ENCODE measurements around the gene MBNL2. TPM values are rescaled to one million over a fixed set of nuclear protein-coding genes. Genes with fewer than 3 reads are reported as not detected.
A peak's percentile ranks its signal among the peaks of the same experiment; 100 is the strongest.

The MBNL2 gene
- total RNA-seq, 2 experiments from 2014 or later, result 15.8 to 16.1 TPM

DNA sequence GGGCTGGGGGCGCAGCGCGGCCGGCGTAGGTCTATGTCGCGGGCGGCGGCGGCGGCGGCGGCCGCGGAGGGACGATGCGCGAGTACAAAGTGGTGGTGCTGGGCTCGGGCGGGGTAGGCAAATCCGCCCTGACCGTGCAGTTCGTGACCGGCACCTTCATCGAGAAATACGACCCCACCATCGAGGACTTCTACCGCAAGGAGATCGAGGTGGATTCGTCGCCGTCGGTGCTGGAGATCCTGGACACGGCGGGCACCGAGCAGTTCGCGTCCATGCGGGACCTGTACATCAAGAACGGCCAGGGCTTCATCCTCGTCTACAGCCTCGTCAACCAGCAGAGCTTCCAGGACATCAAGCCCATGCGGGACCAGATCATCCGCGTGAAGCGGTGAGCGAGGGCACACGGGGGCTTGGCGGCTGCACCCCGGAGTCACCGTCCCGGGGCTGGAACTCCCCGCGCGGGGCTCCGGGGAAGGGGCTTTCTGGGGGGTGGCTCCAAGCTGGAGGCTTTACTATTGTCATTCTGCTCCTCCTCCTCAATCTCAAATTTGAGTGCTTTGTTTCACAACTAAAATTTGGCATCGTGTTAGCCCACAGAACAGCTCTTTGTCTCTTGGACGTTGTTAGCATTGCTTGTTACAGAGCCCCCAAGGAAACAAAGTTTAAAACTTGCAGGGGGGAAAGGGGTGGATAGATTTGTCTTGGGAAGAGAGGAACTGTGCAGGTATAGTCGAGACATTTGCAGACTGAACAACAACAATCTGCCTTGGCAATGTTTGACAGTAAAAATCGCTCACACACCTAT, 212.5 kb downstream of the MBNL2 start:
- no peaks in the 10 kb centered on the region for H3K27me3 Mint-ChIP-seq
- peaks cover 25% of the 10 kb centered on the region for H3K4me1 Mint-ChIP-seq (ENCODE audit: low read depth)
- no peak for ATAC-seq
- DNase-seq, result peak; percentile 45
- H3K4me3 Mint-ChIP-seq, result peak overlapping the region; percentile 97
- intact Hi-C loops (cut with micrococcal nuclease), result loop anchor here (10.0 kb wide), 2 partner anchors 210 to 540 kb away; partner anchors contain the start of gene MBNL2
- H3K36me3 Mint-ChIP-seq (ENCODE audit: low read depth), result peaks cover 2% of the 10 kb centered on the region
- peak overlapping the region; percentile 84 for H3K27ac Mint-ChIP-seq
- POLR2A ChIA-PET, result interaction anchor here (1.7 kb wide), 1 partner anchor 209 kb away, joined by 14 read pairs; no protein-coding TSS in a partner anchor
- CTCF ChIA-PET, result interaction anchor here (1.0 kb wide), 1 partner anchor 365 kb away, joined by 4 read pairs; no protein-coding TSS in a partner anchor
- H3K9me3 Mint-ChIP-seq, result no peaks in the 10 kb centered on the region
- no peak for TF ChIP-seq CTCF (IDR thresholded peaks at IDR 0.05)

GRCh38 chr13:97435323-97435722, 213.2 kb downstream of the MBNL2 start:
- H3K4me1 Mint-ChIP-seq (ENCODE audit: low read depth), result peaks cover 25% of the 10 kb centered on the region
- TF ChIP-seq CTCF (IDR thresholded peaks at IDR 0.05), result no peak
- CTCF ChIA-PET, result no interaction called here
- H3K36me3 Mint-ChIP-seq (ENCODE audit: low read depth), result peaks cover 2% of the 10 kb centered on the region
- DNase-seq (no peak), ATAC-seq (no peak)
- no peaks in the 10 kb centered on the region for H3K9me3 Mint-ChIP-seq
- H3K4me3 Mint-ChIP-seq, result peak overlapping the region; percentile 97
- intact Hi-C loops (cut with micrococcal nuclease), result loop anchor here (10.0 kb wide), 2 partner anchors 211 to 539 kb away; partner anchors contain the start of gene MBNL2
- H3K27ac Mint-ChIP-seq, result no peak overlapping the region
- H3K27me3 Mint-ChIP-seq, result no peaks in the 10 kb centered on the region
- POLR2A ChIA-PET, result no interaction called here

DNA sequence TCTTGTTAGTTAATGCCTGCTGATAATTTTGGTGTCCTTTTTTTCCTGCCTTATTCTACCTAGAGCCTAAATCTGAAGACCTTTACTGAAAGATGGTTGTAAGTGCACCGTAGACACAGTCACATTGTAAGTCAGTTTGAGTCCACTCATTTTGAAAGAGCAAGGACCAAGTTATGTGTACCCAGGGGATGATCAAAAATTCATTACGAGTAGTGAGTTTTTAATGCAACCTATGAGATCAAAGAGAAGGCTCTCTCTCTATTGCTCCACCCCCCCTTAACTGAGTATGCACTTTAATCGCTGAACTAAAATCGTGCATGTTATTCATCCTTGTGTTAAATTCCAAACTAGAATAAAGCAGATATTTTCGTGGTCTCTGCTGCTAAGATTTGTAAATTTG, 213.7 kb downstream of the MBNL2 start:
- peak overlapping the region; percentile 64 for H3K27ac Mint-ChIP-seq
- no peak for TF ChIP-seq CTCF (IDR thresholded peaks at IDR 0.05)
- CTCF ChIA-PET, result no interaction called here
- no peak for DNase-seq
- intact Hi-C loops (cut with micrococcal nuclease), result loop anchor here (10.0 kb wide), 2 partner anchors 211 to 539 kb away; partner anchors contain the start of gene MBNL2
- H3K4me3 Mint-ChIP-seq, result peak overlapping the region; percentile 97
- no peaks in the 10 kb centered on the region for H3K9me3 Mint-ChIP-seq
- no peaks in the 10 kb centered on the region for H3K27me3 Mint-ChIP-seq
- POLR2A ChIA-PET, result interaction anchor here (0.6 to 1.2 kb wide), 2 partner anchors 21 to 38 kb away, joined by 3 read pairs; no protein-coding TSS in a partner anchor
- H3K4me1 Mint-ChIP-seq (ENCODE audit: low read depth), result peaks cover 25% of the 10 kb centered on the region
- H3K36me3 Mint-ChIP-seq (ENCODE audit: low read depth), result peaks cover 2% of the 10 kb centered on the region
- ATAC-seq, result no peak

- no peak overlapping the region for H3K27ac Mint-ChIP-seq
- no peak for TF ChIP-seq CTCF (IDR thresholded peaks at IDR 0.05)
- ATAC-seq (no peak), DNase-seq (no peak)
- no peaks in the 10 kb centered on the region for H3K27me3 Mint-ChIP-seq
- CTCF ChIA-PET, result interaction anchor here (0.8 kb wide), 1 partner anchor 11 kb away, joined by 3 read pairs; no protein-coding TSS in a partner anchor
- peaks cover 2% of the 10 kb centered on the region for H3K36me3 Mint-ChIP-seq (ENCODE audit: low read depth)
- intact Hi-C loops (cut with micrococcal nuclease), result loop anchor here (10.0 kb wide), 2 partner anchors 212 to 538 kb away; partner anchors contain the start of gene MBNL2
- H3K9me3 Mint-ChIP-seq, result no peaks in the 10 kb centered on the region
- POLR2A ChIA-PET, result interaction anchor here (1.2 kb wide), 1 partner anchor 22 kb away, joined by 3 read pairs; no protein-coding TSS in a partner anchor
- H3K4me3 Mint-ChIP-seq, result no peak overlapping the region
- H3K4me1 Mint-ChIP-seq (ENCODE audit: low read depth), result peaks cover 22% of the 10 kb centered on the region
Measured at GRCh38 chr13:97436845-97437244, 214.7 kb downstream of the MBNL2 start.

- ChIA-PET POLR2A (no interaction called here), CTCF (no interaction called here)
- no peak for ATAC-seq
- Mint-ChIP-seq H3K36me3 (ENCODE audit: low read depth) (peaks cover 2% of the 10 kb centered on the region), H3K9me3 (no peaks in the 10 kb centered on the region), H3K4me3 (no peak overlapping the region), H3K27ac (no peak overlapping the region), H3K4me1 (ENCODE audit: low read depth) (peaks cover 21% of the 10 kb centered on the region), H3K27me3 (no peaks in the 10 kb centered on the region)
- TF ChIP-seq CTCF (IDR thresholded peaks at IDR 0.05), result no peak
- no peak for DNase-seq
- intact Hi-C loops (cut with micrococcal nuclease), result loop anchor here (10.0 kb wide), 2 partner anchors 213 to 537 kb away; partner anchors contain the start of gene MBNL2
Measured at GRCh38 chr13:97437729-97438128, 215.6 kb downstream of the MBNL2 start.
